Prostate gland (tissue), 2 donors: ENCODE measurements around the gene HERC3.

Experiments
- CTCF ChIP-seq, 4 experiments: fragments of 200-600 bp in 2 of 4; fragments of 450-650 bp in 2 of 4; sonication (generic) in 2 of 4; IDR thresholded peaks; 1 replicate in 3 of 4; 2 replicates in 1 of 4; pipeline ENCODE4 v1.5.1; 2016 to 2019; ENCODE audit warnings: antibody characterized with exemption in 4 of 4, mild to moderate bottlenecking in 2 of 4, moderate library complexity in 2 of 4
- POLR2A ChIP-seq: fragments of 450-650 bp; IDR thresholded peaks from one replicate; pipeline ENCODE4 v1.6.1; 2016; ENCODE audit warnings: antibody characterized with exemption, mild to moderate bottlenecking
- POLR2AphosphoS5 ChIP-seq: sonication (generic); formaldehyde crosslinking; IDR thresholded peaks from one replicate; pipeline ENCODE4 v1.6.1; 2017; ENCODE audit warnings: antibody characterized with exemption

- TF ChIP-seq CTCF (IDR thresholded peaks at IDR 0.05) (no peak), POLR2AphosphoS5 (no peak), POLR2A (no peak)
These were observed 130.5 kb downstream of the HERC3 start for GRCh38 chr4:88722828-88723227.
